Stimulated activated CD8-positive, alpha-beta memory T cell treated with anti-CD3 and anti-CD28 coated beads, Interleukin-15, amount 100 ng/mL, for 1 hour (primary cell): ENCODE data around the gene SERGEF.

Experiments
- DNase-seq: peaks from one replicate; pipeline ENCODE4 v3.0.0-alpha.2; 2020; ENCODE audit warnings: low read depth

SERGEF gene

GRCh38 chr11:17770917-17771316 lies 241.9 kb downstream of the SERGEF start:
- no peak for DNase-seq

- DNase-seq = no peak
These were observed 242.7 kb downstream of the SERGEF start for GRCh38 chr11:17770048-17770652.

- DNase-seq = no peak
These were observed 243.6 kb downstream of the SERGEF start for GRCh38 chr11:17769218-17769617.

GRCh38 chr11:17768547-17768946 lies 244.3 kb downstream of the SERGEF start:
- DNase-seq = no peak

GRCh38 chr11:17767914-17768313 lies 244.9 kb downstream of the SERGEF start:
- no peak for DNase-seq

DNA sequence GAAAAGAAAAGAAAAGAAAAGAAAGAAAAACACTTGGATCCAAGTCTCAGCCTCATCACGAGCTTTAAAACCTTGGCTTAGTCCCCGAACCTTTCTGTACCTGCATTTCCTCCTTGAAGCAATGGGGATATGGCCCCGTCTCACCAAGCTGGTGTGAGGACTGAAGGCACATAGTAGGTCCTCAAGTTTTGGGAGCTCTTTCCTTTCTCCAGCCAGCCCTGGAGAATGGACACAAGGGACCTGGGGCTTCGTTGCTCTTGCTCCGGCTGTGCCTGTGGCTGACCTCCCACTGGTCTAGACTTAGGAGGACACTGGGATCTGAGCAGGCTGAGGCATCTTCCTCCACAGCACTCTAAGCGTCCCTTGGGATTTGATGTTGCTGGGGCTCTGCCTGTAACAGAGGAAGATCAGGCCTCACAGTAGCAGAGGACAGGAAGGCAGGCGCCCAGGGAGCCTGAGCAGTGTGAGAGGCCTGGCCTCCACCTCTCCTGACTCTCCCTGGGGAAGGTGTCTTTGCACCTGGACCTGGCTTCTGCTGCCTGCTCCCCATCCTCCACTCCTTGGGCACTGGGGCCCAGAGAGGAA lies 245.5 kb downstream of the SERGEF start:
- DNase-seq = no peak

GRCh38 chr11:17766590-17766989 lies 246.3 kb downstream of the SERGEF start:
- no peak for DNase-seq

- DNase-seq = no peak
These were observed 246.8 kb downstream of the SERGEF start for GRCh38 chr11:17766073-17766359.

DNA sequence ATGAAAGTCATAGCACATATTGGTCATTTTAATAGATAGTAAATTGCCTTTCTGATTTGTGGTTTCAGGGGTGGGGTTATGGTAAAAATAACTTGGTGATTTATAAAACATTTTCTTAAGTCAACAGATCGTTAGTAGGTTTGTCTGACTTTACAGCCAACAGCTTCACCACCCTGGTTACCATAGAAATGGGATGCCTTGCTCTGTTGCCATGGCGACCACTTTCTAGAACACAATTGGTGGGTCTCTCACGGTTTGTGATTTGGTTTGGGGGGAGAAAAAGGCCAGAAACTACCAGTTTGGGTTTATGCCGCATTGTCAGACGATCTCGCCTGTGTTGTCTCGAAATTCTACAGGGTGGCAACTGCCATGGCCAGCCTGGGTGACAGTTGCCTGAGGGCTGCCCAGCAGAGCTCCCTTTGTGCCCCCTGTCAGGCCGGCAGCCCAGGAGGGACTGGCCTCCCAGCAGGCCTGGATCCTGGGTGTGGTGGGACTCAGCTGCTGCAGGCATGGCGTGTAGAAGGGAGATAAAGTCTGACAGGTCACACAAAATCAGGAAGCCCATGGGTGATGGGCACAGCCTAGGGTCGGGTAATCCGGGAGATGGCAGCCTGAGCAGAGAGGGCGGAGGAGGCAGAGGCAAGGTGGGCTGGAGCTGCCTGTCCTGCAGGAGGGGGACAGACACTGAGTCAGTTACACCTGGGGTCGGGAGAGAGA lies 247.3 kb downstream of the SERGEF start:
- no peak for DNase-seq

DNA sequence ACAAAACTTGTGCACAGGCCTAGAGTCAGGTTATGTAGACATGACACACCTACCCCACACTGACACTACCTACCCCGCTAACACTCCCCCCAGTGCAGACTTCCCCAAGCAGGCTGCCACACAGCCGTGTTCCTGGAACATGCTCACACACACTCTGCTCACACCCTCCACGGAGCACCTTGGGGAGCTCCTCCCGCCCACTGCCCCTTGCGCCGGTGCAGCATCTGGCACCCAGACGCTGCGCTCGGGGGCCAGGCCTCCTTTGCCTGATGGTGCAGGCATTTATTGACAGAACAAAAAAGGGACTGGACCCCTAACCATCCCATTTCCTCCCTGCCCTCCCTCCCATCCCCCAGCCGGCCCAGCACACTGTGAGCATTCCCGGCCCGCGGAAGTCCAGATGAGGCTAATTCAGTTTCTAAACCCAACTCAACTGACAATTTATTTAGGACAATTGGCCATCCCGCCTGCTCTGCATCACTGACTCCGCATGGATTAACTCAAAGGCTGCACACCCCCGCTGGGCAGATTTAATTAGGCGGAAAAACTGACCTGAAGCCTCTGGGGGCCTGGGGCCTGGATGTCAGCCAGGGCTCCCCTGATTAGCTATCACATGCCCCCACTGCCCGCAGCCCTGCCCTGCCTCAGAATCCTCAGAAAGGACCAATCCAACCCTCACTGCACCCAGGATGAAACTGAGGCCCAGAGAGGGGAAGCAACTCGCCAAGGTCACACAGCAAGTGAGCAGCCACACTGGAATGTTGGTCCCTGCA lies 248.2 kb downstream of the SERGEF start:
- no peak for DNase-seq

GRCh38 chr11:17763703-17764102 lies 249.1 kb downstream of the SERGEF start:
- no peak for DNase-seq

- DNase-seq = no peak
These were observed 249.6 kb downstream of the SERGEF start for GRCh38 chr11:17763244-17763643.

- no peak for DNase-seq
These were observed 250.4 kb downstream of the SERGEF start for GRCh38 chr11:17762309-17762974.

- DNase-seq = no peak
These were observed 252.5 kb downstream of the SERGEF start for GRCh38 chr11:17760102-17761029.

DNA sequence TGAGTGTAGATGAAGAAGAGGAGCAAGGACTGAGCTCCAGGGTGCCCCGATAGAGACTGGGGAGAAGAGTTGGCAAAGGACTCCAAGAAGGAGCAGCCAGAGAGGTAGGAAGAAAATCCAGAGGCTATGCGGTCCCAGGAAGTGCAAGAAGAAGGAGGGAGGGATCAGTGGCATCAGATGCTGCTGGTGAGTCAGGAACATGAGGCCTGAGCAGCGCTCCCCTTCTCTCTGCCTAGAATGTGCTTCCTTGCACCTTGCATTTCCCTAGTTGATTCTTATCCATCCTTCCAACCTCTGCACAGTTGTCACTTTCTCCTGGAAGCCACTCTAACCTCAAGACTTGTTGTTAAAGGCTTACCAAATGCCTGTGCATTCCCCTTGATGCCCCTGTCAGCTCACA lies 257.0 kb downstream of the SERGEF start:
- DNase-seq = no peak

DNA sequence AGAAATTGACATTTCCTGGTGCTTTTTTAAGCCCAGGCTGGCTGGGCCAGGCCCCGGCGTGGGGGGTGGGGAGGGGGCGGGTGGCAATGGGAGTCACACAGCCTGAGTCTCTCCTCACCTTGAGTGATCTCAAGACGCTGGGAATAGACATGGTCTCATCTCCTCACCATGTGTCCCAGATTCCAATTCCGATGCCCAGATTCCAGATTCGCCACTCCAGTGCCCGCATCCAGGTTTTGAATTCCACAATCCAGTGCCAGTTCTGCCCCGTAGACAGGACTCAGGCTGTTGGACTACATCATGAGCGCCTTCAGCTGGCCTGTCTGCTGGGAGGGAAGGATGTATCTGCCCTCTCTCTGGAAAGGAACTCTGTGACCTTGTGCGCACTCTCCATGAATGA lies 259.2 kb downstream of the SERGEF start:
- no peak for DNase-seq

- no peak for DNase-seq
These were observed 259.7 kb downstream of the SERGEF start for GRCh38 chr11:17753153-17753552.

- no peak for DNase-seq
These were observed 260.7 kb downstream of the SERGEF start for GRCh38 chr11:17752144-17752543.

DNA sequence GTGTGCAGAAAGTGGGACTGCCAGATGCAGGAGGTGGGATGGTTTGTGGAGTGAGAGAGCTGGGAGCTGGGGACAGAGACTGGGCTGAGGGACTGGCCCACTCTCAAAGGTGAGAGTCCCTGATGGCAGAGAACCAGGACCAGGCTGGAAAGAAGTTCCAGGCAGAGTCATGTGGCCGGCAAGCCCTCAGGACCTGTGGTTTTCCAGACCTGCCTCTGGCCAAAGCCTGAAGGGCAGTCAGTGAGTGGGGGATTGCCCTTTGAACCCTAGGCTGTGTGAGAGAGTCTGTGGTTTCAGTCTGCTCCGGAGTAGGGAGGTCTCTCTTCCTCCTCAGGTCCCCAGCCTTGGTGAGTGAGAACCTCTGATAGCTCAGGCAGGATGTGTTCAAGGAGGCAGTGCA lies 261.3 kb downstream of the SERGEF start:
- no peak for DNase-seq

- no peak for DNase-seq
These were observed 262.1 kb downstream of the SERGEF start for GRCh38 chr11:17750801-17751165.

GRCh38 chr11:17750013-17750800 lies 262.6 kb downstream of the SERGEF start:
- no peak for DNase-seq
